Sigmoid colon (tissue), 7 donors: ENCODE data around the gene ST14. TPM values are rescaled to one million over a fixed set of nuclear protein-coding genes. Genes with fewer than 3 reads are reported as not detected.
"Not testable (repeated sequence)": the region's sequence is repeated elsewhere in the genome, so short reads cannot be mapped to it uniquely, and the experiment has no call there.

Source experiments
- DNase-seq: peaks from one replicate; pipeline ENCODE4 v3.0.0-alpha.2; 2019
- H3K27ac ChIP-seq, 4 donors: fragments of 200-600 bp; sonication (generic); one replicate each; pipeline ENCODE4 v1.5.1; 2016 to 2019; ENCODE audit warnings: mild to moderate bottlenecking in 1 of 4
- H3K27me3 ChIP-seq, 3 donors: fragments of 200-600 bp; sonication (generic); one replicate each; pipeline ENCODE4 v1.5.1; 2019; ENCODE audit warnings: mild to moderate bottlenecking in 1 of 3
- H3K36me3 ChIP-seq, 4 donors: fragments of 200-600 bp; sonication (generic); one replicate each; pipeline ENCODE4 v1.5.1; 2016 to 2019
- H3K4me1 ChIP-seq, 4 donors: fragments of 200-600 bp; sonication (generic); one replicate each; pipeline ENCODE4 v1.5.1; 2017 to 2019
- H3K4me3 ChIP-seq, 4 donors: fragments of 200-600 bp; sonication (generic); one replicate each; pipeline ENCODE4 v1.5.1; 2017 to 2019; ENCODE audit warnings: mild to moderate bottlenecking in 2 of 4, moderate library complexity in 1 of 4
- H3K9me3 ChIP-seq, 4 donors: fragments of 200-600 bp in 3 of 4; sonication (generic) in 3 of 4; one replicate each; pipeline versions ENCODE4 v1.5.1 to v1.6.1; 2013 to 2019
- CTCF ChIP-seq, 4 experiments: fragments of 450-650 bp in 3 of 4; fragments of 200-600 bp in 1 of 4; IDR thresholded peaks; one replicate each; pipeline ENCODE4 v1.5.1; 2016 to 2019; ENCODE audit warnings: antibody characterized with exemption in 4 of 4, mild to moderate bottlenecking in 3 of 4, moderate library complexity in 2 of 4
- EP300 ChIP-seq, 4 donors: sonication (generic); formaldehyde crosslinking; IDR thresholded peaks; one replicate each; pipeline ENCODE4 v1.6.1; 2017; ENCODE audit warnings: antibody characterized with exemption in 4 of 4
- POLR2A ChIP-seq, 2 donors: fragments of 450-650 bp; IDR thresholded peaks; one replicate each; pipeline ENCODE4 v1.6.1; 2016; ENCODE audit warnings: antibody characterized with exemption in 2 of 2, mild to moderate bottlenecking in 2 of 2, moderate library complexity in 2 of 2
- POLR2AphosphoS5 ChIP-seq, 4 donors: sonication (generic); formaldehyde crosslinking; IDR thresholded peaks; one replicate each; pipeline ENCODE4 v1.6.1; 2017; ENCODE audit warnings: antibody characterized with exemption in 4 of 4
- WGBS, 2 donors: extraction: QIAGEN DNeasy Blood & Tissue Kit; methylation state at CpG; one replicate each; pipeline ENCODE4 v1.1.7; 2013; 5-methylcytosine and 5-hydroxymethylcytosine counted together
- intact Hi-C: fragments of 100-400 bp; cut with DNase I; formaldehyde crosslinking; loops from one replicate; pipeline ENCODE4 v1.15.1; 2023
- polyA plus RNA-seq, 3 donors: library from polyadenylated mRNA; stranded (reverse); fragments of 200-250 nt; gene quantifications; one replicate each; pipeline ENCODE4 v1.2.3, GENCODE V29; 2013
- small RNA-seq, 3 donors: library from RNA; depleted of rRNA; stranded (forward); fragments of <200 nt; gene quantifications; one replicate each; pipeline ENCODE3, GENCODE V24; 2016
- total RNA-seq, 4 donors: library from RNA; depleted of rRNA; stranded (reverse); fragments of >200 nt; gene quantifications; one replicate each; pipeline ENCODE4 v1.1.0, GENCODE V29; 2016
- donor health status: healthy with polysubstance abuse.
- donor health status: Bipolar disorder and iron deficiency.
- donor health status: healthy.

Gene ST14
- total and polyA plus RNA-seq, 7 donors, result 1.8 to 324 (median 5.1) TPM

- intact Hi-C loops, result no loop called here
- Histone ChIP-seq H3K4me1 (peaks cover 0 to 32% (median 11%) of the 10 kb centered on the region in 4 donors), H3K4me3 (no peak overlapping the region), H3K9me3 (no peaks in the 10 kb centered on the region), H3K36me3 (no peaks in the 10 kb centered on the region), H3K27ac (no peak overlapping the region), H3K27me3 (no peaks in the 10 kb centered on the region)
- 84% methylated on average over 3 of the region's 3 CpGs for WGBS, 2 donors
- TF ChIP-seq EP300 (IDR thresholded peaks at IDR 0.05) (no peak), CTCF (IDR thresholded peaks at IDR 0.05) (no peak), POLR2A (IDR thresholded peaks at IDR 0.05) (no peak), POLR2AphosphoS5 (IDR thresholded peaks at IDR 0.05) (no peak)
- no peak for DNase-seq
These were observed 87.2 kb downstream of the ST14 start for GRCh38 chr11:130246738-130247137.

DNA sequence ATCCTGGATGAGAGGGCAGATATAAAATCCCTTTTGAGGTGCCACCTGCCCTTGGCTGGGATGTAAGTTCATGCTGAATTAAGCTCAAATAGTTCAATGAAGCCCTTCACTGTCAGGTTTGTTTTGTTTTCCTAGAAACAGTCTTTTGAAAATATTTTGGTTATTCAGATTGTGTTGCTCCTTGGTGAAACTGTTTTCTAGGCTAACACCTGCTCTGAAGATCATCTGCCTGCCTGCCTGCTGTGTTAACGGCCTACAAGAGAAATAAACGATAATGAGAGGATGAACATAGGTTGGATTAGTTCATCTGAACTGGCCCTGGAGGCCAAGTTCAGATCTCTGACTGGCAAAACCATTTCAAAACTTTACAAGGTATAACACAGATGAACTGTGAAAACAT, 87.7 kb downstream of the ST14 start:
- Histone ChIP-seq H3K9me3 (no peaks in the 10 kb centered on the region), H3K27me3 (no peaks in the 10 kb centered on the region), H3K4me1 (peaks cover 0 to 32% (median 11%) of the 10 kb centered on the region in 4 donors), H3K36me3 (no peaks in the 10 kb centered on the region), H3K4me3 (no peak overlapping the region), H3K27ac (no peak overlapping the region)
- TF ChIP-seq EP300 (IDR thresholded peaks at IDR 0.05), result no peak
- no peak for TF ChIP-seq POLR2A (IDR thresholded peaks at IDR 0.05)
- TF ChIP-seq CTCF (IDR thresholded peaks at IDR 0.05), result no peak
- no peak for TF ChIP-seq POLR2AphosphoS5 (IDR thresholded peaks at IDR 0.05)
- intact Hi-C loops, result no loop called here
- 78 to 83% methylated on average over 2 of the region's 2 CpGs for WGBS, 2 donors
- DNase-seq, result no peak

DNA sequence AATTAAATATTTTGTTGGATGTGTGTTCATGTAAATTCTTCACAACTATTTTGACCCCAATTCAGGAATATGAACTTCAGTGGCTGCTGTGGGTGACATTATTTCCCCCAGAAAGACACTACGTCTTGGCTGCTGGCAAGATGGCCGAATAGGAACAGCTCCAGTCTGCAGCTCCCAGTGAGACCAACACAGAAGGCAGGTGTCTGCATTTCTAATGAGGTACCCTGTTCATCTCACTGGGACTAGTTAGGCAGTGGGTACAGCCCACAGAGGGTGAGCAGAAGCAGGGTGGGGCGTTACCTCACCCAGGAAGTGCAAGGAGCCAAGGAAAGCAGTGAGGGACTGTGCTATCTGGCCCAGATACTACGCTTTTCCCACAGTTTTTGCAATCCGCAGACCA, 89.8 kb downstream of the ST14 start:
- TF ChIP-seq EP300 (IDR thresholded peaks at IDR 0.05) (no peak), CTCF (IDR thresholded peaks at IDR 0.05) (no peak), POLR2A (IDR thresholded peaks at IDR 0.05) (no peak), POLR2AphosphoS5 (IDR thresholded peaks at IDR 0.05) (no peak)
- no peaks in the 10 kb centered on the region for H3K9me3 ChIP-seq
- H3K4me1 ChIP-seq, result peaks cover 0 to 22% (median 8%) of the 10 kb centered on the region in 4 donors
- no peaks in the 10 kb centered on the region for H3K27me3 ChIP-seq
- intact Hi-C loops, result no loop called here
- 96% methylated on average over 5 of the region's 5 CpGs for WGBS, 2 donors
- no peaks in the 10 kb centered on the region for H3K36me3 ChIP-seq
- H3K27ac ChIP-seq, result no peak overlapping the region
- DNase-seq, result no peak
- H3K4me3 ChIP-seq, result no peak overlapping the region

DNA sequence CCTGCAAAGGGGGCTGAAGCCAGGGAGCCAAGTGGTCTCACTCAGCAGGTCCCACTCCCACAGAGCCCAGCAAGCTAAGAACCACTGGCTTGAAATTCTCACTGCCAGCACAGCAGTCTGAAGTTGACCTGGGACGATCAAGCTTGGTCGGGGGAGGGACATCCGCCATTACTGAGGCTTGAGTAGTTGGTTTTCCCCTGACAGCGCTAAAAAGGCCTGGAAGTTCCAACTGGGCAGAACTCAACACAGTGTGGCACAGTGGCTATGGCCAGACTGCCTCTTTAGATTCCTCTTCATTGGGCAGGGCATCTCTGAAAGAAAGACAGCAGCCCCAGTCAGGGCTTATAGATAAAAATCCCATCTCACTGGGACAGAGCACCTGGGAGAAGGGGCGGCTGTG, 90.3 kb downstream of the ST14 start:
- DNase-seq, intact Hi-C loops: not testable (repeated sequence)
- 95 to 96% methylated on average over 5 of the region's 5 CpGs for WGBS, 2 donors

GRCh38 chr11:130251763-130252162, 92.2 kb downstream of the ST14 start:
- DNase-seq, H3K9me3 ChIP-seq, intact Hi-C loops, H3K27ac ChIP-seq, H3K27me3 ChIP-seq, H3K4me3 ChIP-seq, H3K36me3 ChIP-seq: not testable (repeated sequence)
- peaks cover 0 to 12% (median 4%) of the 10 kb centered on the region in 4 donors for H3K4me1 ChIP-seq
- WGBS, 2 donors, result 92 to 95% methylated on average over 1 of the region's 1 CpG

More for the DNA sequence above, 90.3 kb downstream of the ST14 start:
- not testable (repeated sequence) for H3K27ac ChIP-seq, H3K4me3 ChIP-seq, H3K36me3 ChIP-seq, H3K9me3 ChIP-seq, H3K27me3 ChIP-seq
- peaks cover 0 to 22% (median 8%) of the 10 kb centered on the region in 4 donors for H3K4me1 ChIP-seq

Small RNA genes lying within 50 kb of the gene (small RNA-seq; reads per million reads assigned to genes)
- gene RF00015, result 0 reads per million in 3 donors

Other genes starting within 250 kb of the ST14 start
- gene PRDM10, start 156.9 kb upstream of the ST14 start, total RNA-seq, result 10 to 100 TPM in 1 of 4 donors, 1 to 10 TPM in 3; 6.3 to 11.9 (median 6.7) TPM
- gene PRDM10, start 156.9 kb upstream of the ST14 start, polyA plus RNA-seq, result 1 to 10 TPM; 1.8 to 3.7 (median 3.2) TPM
- 100 to 1,000 TPM; 247 to 276 (median 256) TPM for gene APLP2, start 89.9 kb upstream of the ST14 start, total RNA-seq
- 100 to 1,000 TPM in 2 of 3 donors, 10 to 100 TPM in 1; 39.0 to 193 (median 106) TPM for gene APLP2, start 89.9 kb upstream of the ST14 start, polyA plus RNA-seq
- 100 to 1,000 TPM in 2 of 4 donors, 10 to 100 TPM in 2; 73.0 to 162 (median 117) TPM for gene ZBTB44, start 155.1 kb downstream of the ST14 start, total RNA-seq
- gene ZBTB44, start 155.1 kb downstream of the ST14 start, polyA plus RNA-seq, result 10 to 100 TPM in 2 of 3 donors, 1 to 10 TPM in 1; 9.2 to 12.1 (median 10.8) TPM